Superior temporal gyrus (tissue), 1 donor: Measurements from ENCODE around the gene SARS2.
A peak's percentile ranks its signal among the peaks of the same experiment; 100 is the strongest.
"Not testable (repeated sequence)": the region's sequence is repeated elsewhere in the genome, so short reads cannot be mapped to it uniquely, and the experiment has no call there.

Experiments used
- DNase-seq: peaks from one replicate; pipeline ENCODE4 v3.0.0-alpha.2; 2016; ENCODE audit errors: extremely low spot score

SARS2 gene

GRCh38 chr19:38892841-38893240 is 37.7 kb downstream of the SARS2 start:
- DNase-seq: no peak

- peak; percentile 76 for DNase-seq
Measured at GRCh38 chr19:38891771-38892170, 38.8 kb downstream of the SARS2 start.

- DNase-seq: no peak
Measured at GRCh38 chr19:38890686-38891085, 39.9 kb downstream of the SARS2 start.

- DNase-seq: no peak
Measured at GRCh38 chr19:38889803-38890202, 40.8 kb downstream of the SARS2 start.

- no peak for DNase-seq
Measured at GRCh38 chr19:38888876-38889275, 41.7 kb downstream of the SARS2 start.

- not testable (repeated sequence) for DNase-seq
Measured at GRCh38 chr19:38884691-38885090, 45.9 kb downstream of the SARS2 start.

- no peak for DNase-seq
Measured at GRCh38 chr19:38883286-38883685, 47.3 kb downstream of the SARS2 start.

- no peak for DNase-seq
Measured at GRCh38 chr19:38880882-38881609, 49.5 kb downstream of the SARS2 start.

GRCh38 chr19:38880076-38880881 is 50.3 kb downstream of the SARS2 start:
- no peak for DNase-seq

GRCh38 chr19:38879400-38879751 is 51.2 kb downstream of the SARS2 start:
- no peak for DNase-seq

- DNase-seq: no peak
Measured at GRCh38 chr19:38878575-38879399, 51.8 kb downstream of the SARS2 start.

- no peak for DNase-seq
Measured at GRCh38 chr19:38877781-38878574, 52.6 kb downstream of the SARS2 start, which contains the start of gene RINL. Gene RINL, minus strand, starts transcription at chr19:38878275. Its CDS starts 1,533 bp downstream, at chr19:38876742.

GRCh38 chr19:38875656-38876395 is 54.7 kb downstream of the SARS2 start:
- no peak for DNase-seq

GRCh38 chr19:38873400-38873799 is 57.2 kb downstream of the SARS2 start:
- not testable (repeated sequence) for DNase-seq

- no peak for DNase-seq
Measured at GRCh38 chr19:38870612-38871011, 60.0 kb downstream of the SARS2 start.

- peak; percentile 58 for DNase-seq
Measured at GRCh38 chr19:38869836-38870607, 60.5 kb downstream of the SARS2 start.

GRCh38 chr19:38869160-38869835 is 61.3 kb downstream of the SARS2 start:
- DNase-seq: no peak

- no peak for DNase-seq
Measured at GRCh38 chr19:38868551-38868950, 62.0 kb downstream of the SARS2 start.

- DNase-seq: no peak
Measured at GRCh38 chr19:38867171-38867780, 63.3 kb downstream of the SARS2 start.
